Measurements from ENCODE around the gene NPR2. TPM values are rescaled to one million over a fixed set of nuclear protein-coding genes. Genes with fewer than 3 reads are reported as not detected.

NPR2 gene
- polyA plus RNA-seq, 3 donors, result 0.48 TPM; not detected in 2

DNA sequence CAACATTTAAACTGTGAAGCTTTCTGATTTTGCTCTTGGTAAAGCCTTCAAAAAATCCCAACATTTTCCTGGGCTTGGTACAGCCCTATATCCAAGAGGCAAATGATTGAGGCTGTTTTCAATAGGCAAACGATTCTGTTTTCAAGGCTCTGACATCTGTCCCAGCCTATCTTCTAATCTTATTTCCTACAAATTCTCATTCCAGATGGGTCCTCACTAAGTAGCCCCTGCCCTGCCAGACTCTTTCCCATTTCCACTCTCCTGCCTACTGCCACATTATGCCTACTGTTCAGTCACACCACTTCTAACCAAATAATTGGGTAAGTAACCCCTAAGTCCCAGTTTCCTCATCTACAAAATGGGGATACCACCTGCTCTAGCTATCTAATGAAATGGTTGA is 45.8 kb upstream of the NPR2 start:
- no peak overlapping the region for H3K4me3 ChIP-seq (replicated peaks in 1 of 3; ENCODE audit: low read depth in 2 of 3, low read length in 3 of 3)
- H2AFZ ChIP-seq (ENCODE audit: insufficient read depth, low read depth, low read length, poor library complexity, severe bottlenecking), result no peak overlapping the region
- H3K4me1 ChIP-seq (ENCODE audit: control insufficient read depth in 1 of 2, insufficient read depth in 2 of 2, low read length in 2 of 2), result peaks cover 57 to 61% of the 10 kb centered on the region in 2 donors
- Mint-ChIP-seq H3K36me3 (peaks cover 46 to 62% of the 10 kb centered on the region in 2 donors), H3K27ac (peak overlapping the region in 4 of 7 donors; percentile 6 to 65 (median 42)), H3K9me3 (no peaks in the 10 kb centered on the region), H3K27me3 (ENCODE audit: low read depth in 3 of 3) (peaks cover 0 to 1% (median 0%) of the 10 kb centered on the region in 3 donors), H3K4me1 (peaks cover 59% of the 10 kb centered on the region), H3K4me3 (no peak overlapping the region)
- H3K4me2 ChIP-seq (replicated peaks; ENCODE audit: extremely low read depth, low read length, poor library complexity, severe bottlenecking), result peak overlapping the region; percentile 1
- peaks cover 79% of the 10 kb centered on the region for H4K20me1 ChIP-seq (ENCODE audit: insufficient read depth, low read length)
- 67% methylated on average over 1 of the region's 1 CpG for WGBS (ENCODE audit: insufficient coverage)
- peaks cover 64% of the 10 kb centered on the region for H3K79me2 ChIP-seq (ENCODE audit: insufficient read depth, low read length)
- DNase-seq, result no peak
- TF ChIP-seq, protein P1, sequence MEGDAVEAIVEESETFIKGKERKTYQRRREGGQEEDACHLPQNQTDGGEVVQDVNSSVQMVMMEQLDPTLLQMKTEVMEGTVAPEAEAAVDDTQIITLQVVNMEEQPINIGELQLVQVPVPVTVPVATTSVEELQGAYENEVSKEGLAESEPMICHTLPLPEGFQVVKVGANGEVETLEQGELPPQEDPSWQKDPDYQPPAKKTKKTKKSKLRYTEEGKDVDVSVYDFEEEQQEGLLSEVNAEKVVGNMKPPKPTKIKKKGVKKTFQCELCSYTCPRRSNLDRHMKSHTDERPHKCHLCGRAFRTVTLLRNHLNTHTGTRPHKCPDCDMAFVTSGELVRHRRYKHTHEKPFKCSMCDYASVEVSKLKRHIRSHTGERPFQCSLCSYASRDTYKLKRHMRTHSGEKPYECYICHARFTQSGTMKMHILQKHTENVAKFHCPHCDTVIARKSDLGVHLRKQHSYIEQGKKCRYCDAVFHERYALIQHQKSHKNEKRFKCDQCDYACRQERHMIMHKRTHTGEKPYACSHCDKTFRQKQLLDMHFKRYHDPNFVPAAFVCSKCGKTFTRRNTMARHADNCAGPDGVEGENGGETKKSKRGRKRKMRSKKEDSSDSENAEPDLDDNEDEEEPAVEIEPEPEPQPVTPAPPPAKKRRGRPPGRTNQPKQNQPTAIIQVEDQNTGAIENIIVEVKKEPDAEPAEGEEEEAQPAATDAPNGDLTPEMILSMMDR (IDR thresholded peaks at IDR 0.05), result no peak
- no peaks in the 10 kb centered on the region for H3K9me3 ChIP-seq (replicated peaks in 1 of 2; ENCODE audit: control insufficient read depth in 1 of 2, insufficient read depth in 1 of 2, low read length in 2 of 2)
- intact Hi-C loops (cut with micrococcal nuclease), result loop anchor here in 1 of 2 donors (5.0 kb wide), 1 partner anchor 138 kb away; the partner anchor contains the start of gene TESK1
- peaks cover 30 to 43% of the 10 kb centered on the region in 2 donors for H3K36me3 ChIP-seq (replicated peaks in 1 of 2; ENCODE audit: control insufficient read depth in 1 of 2, insufficient read depth in 2 of 2, low read length in 2 of 2)
- H3K27me3 ChIP-seq (ENCODE audit: control insufficient read depth in 2 of 2, insufficient read depth in 2 of 2, low read length in 2 of 2), result no peaks in the 10 kb centered on the region
- H3K9ac ChIP-seq (ENCODE audit: insufficient read depth, low read length, poor library complexity, severe bottlenecking), result no peak overlapping the region
- no peak overlapping the region for H3K27ac ChIP-seq (ENCODE audit: low read depth in 1 of 2, low read length in 2 of 2)

DNA sequence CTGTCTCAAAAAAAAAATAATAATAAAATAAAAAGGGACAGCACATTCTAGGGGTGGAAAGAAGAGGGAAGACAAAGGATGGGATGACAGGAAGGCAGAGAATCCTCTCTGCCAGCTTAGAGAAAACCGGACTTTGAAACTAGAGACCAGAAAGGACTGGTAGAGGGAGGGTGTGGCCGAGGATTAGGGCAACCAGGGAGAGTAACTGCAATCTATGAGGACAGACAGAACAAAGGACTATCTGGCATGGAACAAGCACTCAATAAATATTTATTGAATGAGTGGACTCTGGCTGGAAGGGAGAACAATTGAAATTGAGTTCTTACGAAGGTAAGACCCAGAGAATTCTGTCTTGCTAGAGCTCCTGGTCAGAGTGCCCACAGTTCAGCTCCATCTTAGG is 44.8 kb upstream of the NPR2 start:
- intact Hi-C loops (cut with micrococcal nuclease), result loop anchor here in 1 of 2 donors (5.0 kb wide), 1 partner anchor 139 kb away; the partner anchor contains the start of gene TESK1
- peaks cover 57 to 61% of the 10 kb centered on the region in 2 donors for H3K4me1 ChIP-seq (ENCODE audit: control insufficient read depth in 1 of 2, insufficient read depth in 2 of 2, low read length in 2 of 2)
- peaks cover 70% of the 10 kb centered on the region for H4K20me1 ChIP-seq (ENCODE audit: insufficient read depth, low read length)
- H3K9ac ChIP-seq (ENCODE audit: insufficient read depth, low read length, poor library complexity, severe bottlenecking), result no peak overlapping the region
- no peaks in the 10 kb centered on the region for H3K27me3 ChIP-seq (ENCODE audit: control insufficient read depth in 2 of 2, insufficient read depth in 2 of 2, low read length in 2 of 2)
- peak overlapping the region in 1 of 3 experiments; percentile 90 for H3K4me3 ChIP-seq (replicated peaks in 1 of 3; ENCODE audit: low read depth in 2 of 3, low read length in 3 of 3)
- Mint-ChIP-seq H3K4me1 (peaks cover 59% of the 10 kb centered on the region), H3K27me3 (ENCODE audit: low read depth in 3 of 3) (no peaks in the 10 kb centered on the region), H3K36me3 (peaks cover 43 to 62% of the 10 kb centered on the region in 2 donors), H3K27ac (peak overlapping the region in 2 of 7 donors; percentile 50 to 76), H3K9me3 (no peaks in the 10 kb centered on the region), H3K4me3 (peak overlapping the region; percentile 49 to 95)
- H3K27ac ChIP-seq (ENCODE audit: low read depth in 1 of 2, low read length in 2 of 2), result peak overlapping the region in 1 of 2 donors; percentile 80
- H3K79me2 ChIP-seq (ENCODE audit: insufficient read depth, low read length), result peaks cover 64% of the 10 kb centered on the region
- WGBS (ENCODE audit: insufficient coverage), result 100% methylated on average over 1 of the region's 3 CpGs
- TF ChIP-seq, protein P1 (IDR thresholded peaks at IDR 0.05), result no peak
- peaks cover 32 to 43% of the 10 kb centered on the region in 2 donors for H3K36me3 ChIP-seq (replicated peaks in 1 of 2; ENCODE audit: control insufficient read depth in 1 of 2, insufficient read depth in 2 of 2, low read length in 2 of 2)
- no peak overlapping the region for H2AFZ ChIP-seq (ENCODE audit: insufficient read depth, low read depth, low read length, poor library complexity, severe bottlenecking)
- H3K9me3 ChIP-seq (replicated peaks in 1 of 2; ENCODE audit: control insufficient read depth in 1 of 2, insufficient read depth in 1 of 2, low read length in 2 of 2), result no peaks in the 10 kb centered on the region
- no peak for DNase-seq
- peak overlapping the region; percentile 97 for H3K4me2 ChIP-seq (replicated peaks; ENCODE audit: extremely low read depth, low read length, poor library complexity, severe bottlenecking)

Measured in CD14-positive monocyte (primary cell).